Omental fat pad (tissue), 4 donors: ENCODE data around the gene SLC8A1. TPM values are rescaled to one million over a fixed set of nuclear protein-coding genes. Genes with fewer than 3 reads are reported as not detected.

Source experiments
- ATAC-seq: fragments of 150-250 bp; one replicate; pipeline ENCODE4 v1.9.1; 2016; ENCODE audit warnings: mild to moderate bottlenecking, moderate library complexity; ENCODE audit not compliant: low FRiP score
- DNase-seq: peaks from one replicate; pipeline ENCODE4 v3.0.0-alpha.2; 2019; ENCODE audit warnings: low spot score
- total RNA-seq, 4 donors: library from RNA; depleted of rRNA; stranded (reverse); fragments of >200 nt; gene quantifications; one replicate each; pipeline ENCODE4 v1.1.0, GENCODE V29; 2016
- TF ChIP-seq, protein P1 (sequence below), 3 donors: fragments of 450-650 bp; IDR thresholded peaks; one replicate each; pipeline ENCODE4 v1.5.1; 2016 to 2017; ENCODE audit warnings: antibody characterized with exemption in 3 of 3, mild to moderate bottlenecking in 3 of 3, moderate library complexity in 2 of 3

Gene SLC8A1
- total RNA-seq, 4 donors from 2014 or later = 17.5 to 47.0 (median 30.0) TPM

DNA sequence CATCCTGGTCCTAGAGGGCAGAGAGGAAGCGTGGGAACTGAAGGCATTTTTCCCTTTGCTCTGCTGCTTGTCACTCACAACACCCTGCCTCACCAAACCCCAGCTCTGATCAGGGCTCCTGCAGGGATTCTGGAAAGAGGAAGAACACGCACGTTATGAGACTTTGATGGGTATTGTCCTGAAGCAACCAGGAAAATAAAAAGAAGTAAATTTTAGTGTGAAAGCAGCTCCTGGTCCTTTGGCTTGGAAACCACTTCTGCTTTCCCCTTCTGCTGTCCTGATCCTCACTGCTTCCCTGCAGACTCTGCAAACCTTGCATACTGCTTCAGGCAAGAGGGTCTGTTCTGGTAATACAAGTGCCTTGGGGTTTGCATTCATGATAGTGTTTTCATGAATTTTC, 164.1 kb downstream of the SLC8A1 start:
- no peak for DNase-seq
- TF ChIP-seq, protein P1, sequence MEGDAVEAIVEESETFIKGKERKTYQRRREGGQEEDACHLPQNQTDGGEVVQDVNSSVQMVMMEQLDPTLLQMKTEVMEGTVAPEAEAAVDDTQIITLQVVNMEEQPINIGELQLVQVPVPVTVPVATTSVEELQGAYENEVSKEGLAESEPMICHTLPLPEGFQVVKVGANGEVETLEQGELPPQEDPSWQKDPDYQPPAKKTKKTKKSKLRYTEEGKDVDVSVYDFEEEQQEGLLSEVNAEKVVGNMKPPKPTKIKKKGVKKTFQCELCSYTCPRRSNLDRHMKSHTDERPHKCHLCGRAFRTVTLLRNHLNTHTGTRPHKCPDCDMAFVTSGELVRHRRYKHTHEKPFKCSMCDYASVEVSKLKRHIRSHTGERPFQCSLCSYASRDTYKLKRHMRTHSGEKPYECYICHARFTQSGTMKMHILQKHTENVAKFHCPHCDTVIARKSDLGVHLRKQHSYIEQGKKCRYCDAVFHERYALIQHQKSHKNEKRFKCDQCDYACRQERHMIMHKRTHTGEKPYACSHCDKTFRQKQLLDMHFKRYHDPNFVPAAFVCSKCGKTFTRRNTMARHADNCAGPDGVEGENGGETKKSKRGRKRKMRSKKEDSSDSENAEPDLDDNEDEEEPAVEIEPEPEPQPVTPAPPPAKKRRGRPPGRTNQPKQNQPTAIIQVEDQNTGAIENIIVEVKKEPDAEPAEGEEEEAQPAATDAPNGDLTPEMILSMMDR (IDR thresholded peaks at IDR 0.05) = no peak
- ATAC-seq = no peak

DNA sequence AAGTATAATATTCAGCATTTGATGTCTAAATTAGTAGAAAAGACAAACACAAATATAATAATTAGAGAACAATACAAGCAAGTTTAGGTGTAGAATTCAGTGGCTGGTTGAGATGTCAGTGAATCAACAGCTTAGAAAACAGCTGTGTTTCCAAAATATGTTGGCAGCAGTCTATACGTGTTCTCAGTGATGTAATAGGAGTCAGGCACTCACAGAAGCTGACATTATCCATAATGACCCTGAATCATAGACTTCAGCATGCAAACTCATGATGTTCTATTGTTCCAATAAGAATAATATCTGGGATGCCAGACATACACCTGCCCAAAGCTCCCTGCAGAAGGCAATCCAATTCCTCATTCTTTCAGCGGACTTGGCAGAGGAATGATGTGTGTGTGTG, 164.7 kb downstream of the SLC8A1 start:
- ATAC-seq (peak; percentile 32), DNase-seq (no peak)
- TF ChIP-seq, protein P1 (IDR thresholded peaks at IDR 0.05) = no peak

DNA sequence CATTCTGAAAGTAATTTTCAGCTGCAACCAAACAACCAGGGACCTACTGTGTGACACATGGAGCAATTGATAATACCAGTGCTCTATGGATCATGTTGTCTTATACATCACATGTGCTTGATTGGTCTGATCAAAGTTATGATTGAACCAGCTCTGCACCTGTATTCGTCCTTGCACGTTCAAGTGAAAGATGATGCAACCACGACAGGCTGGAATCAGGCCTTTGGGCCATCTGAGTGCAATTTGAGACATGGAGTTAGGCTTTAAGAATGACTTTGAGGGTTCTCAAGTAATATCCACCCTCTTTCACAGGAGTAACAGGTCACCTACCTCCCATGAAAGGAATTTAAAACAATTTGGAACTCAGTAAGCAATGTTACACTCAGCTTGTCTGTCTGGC, 165.2 kb downstream of the SLC8A1 start:
- no peak for DNase-seq
- TF ChIP-seq, protein P1 (IDR thresholded peaks at IDR 0.05) = no peak
- no peak for ATAC-seq

DNA sequence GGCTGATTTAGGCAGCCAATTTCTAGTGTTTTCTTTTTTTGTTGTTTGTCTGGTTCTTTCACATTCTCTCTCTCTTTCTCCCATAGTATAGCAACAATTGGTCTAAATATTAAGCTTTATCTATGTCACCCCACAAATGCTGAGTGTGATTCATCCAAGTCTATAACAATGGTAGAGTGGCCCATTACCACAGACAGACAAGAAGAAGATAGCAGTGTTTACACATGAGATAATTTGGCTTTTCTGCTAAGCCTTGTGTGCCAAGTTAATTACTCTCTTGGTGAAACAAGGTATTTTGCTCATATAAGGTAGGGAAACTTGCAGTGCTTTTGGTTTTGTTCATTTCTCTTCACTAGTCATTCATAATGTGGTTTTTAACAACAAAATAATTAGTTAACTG, 166.5 kb downstream of the SLC8A1 start:
- no peak for ATAC-seq
- DNase-seq = no peak
- TF ChIP-seq, protein P1 (IDR thresholded peaks at IDR 0.05) = no peak

DNA sequence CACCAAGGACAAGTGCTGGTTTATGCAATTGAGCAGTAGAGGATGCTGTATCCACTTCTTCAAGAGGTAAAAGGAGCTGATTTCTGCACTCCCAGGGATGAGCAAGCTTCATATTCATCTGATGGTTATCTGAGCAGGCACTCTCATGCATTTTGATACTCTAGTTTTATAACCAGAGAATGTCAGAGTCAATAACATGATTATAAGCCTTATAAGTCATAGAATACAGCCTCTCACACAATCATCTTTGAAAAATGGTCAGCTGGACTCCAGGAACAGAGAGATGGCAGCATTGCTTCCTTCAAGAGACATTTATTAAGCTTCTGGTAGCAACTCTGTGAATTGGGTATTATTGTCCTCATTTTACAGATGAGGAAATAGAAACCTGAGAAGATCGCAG, 167.1 kb downstream of the SLC8A1 start:
- ATAC-seq (no peak), DNase-seq (no peak)
- TF ChIP-seq, protein P1 (IDR thresholded peaks at IDR 0.05) = no peak

DNA sequence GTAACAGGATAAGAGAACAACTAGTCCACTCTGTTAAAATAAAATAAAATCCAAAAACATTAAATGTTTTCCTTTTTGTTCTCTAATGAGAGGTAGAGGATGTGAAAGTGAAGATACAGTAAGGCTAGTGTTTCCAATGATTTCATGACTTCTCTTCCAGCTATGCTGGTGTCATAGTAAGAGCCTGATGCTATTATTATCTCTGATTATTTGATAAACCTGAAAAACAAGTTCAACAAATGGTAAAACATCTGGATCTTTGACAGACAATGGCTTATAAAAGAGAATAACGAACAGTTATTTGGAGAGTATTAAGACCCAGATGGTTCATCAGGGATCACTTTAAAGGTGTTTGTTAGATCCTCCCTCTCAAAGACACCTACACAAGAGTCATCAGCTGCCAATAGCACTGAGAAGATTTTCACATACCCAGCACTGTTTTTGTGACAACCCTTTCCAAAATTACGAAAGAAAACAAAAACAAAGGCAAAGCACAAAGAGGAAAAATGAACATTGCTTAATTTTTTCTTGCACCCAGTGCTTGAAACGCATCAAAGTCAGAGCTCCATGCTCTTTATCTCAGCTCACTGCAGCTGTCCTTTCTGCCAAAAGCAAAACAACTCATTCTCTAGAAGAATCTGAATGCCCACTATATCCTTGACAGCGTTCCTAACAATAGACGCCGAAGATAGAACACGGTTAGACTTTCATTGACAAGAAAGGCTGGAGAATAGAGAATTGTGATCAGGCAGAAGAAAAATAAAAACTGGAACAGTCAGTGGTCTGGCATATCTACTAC, 168.6 kb downstream of the SLC8A1 start:
- no peak for ATAC-seq
- TF ChIP-seq, protein P1 (IDR thresholded peaks at IDR 0.05) = no peak
- DNase-seq = no peak

DNA sequence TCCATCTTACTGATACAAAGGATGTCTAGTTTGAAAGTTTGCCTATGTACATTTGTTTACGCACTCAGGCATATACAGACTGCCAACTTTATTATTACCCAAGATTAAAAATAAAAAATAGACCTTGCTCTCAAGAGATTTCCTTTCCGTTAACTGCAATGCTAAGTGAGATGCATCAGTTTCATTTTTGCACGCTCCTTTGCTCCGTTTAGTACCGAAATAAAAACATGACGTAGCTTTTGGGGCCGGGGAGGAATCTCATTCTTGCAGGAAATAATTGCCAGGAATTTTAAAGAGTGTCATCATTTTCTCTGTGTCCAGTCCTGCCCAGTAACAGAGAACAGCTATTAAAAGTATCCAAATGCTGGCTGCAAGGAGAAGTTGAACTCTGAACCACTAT, 169.5 kb downstream of the SLC8A1 start:
- TF ChIP-seq, protein P1 (IDR thresholded peaks at IDR 0.05) = no peak
- ATAC-seq = no peak

More for the DNA sequence above, 169.5 kb downstream of the SLC8A1 start:
- DNase-seq = no peak
